A549 (cell line): ENCODE measurements around the gene WNT8B. TPM values are rescaled to one million over a fixed set of nuclear protein-coding genes. Genes with fewer than 3 reads are reported as not detected.

Experiments used
- ATAC-seq, 2 experiments: fragments of 200-7000 bp in 1 of 2; fragments of >200 bp in 1 of 2; cut with Nextera tagmentation in 1 of 2; cut with Tn5 transposase in 1 of 2; 3 replicates each; pipeline versions ENCODE4 v1.8.0 to v1.9.1; 2018 to 2020; ENCODE audit warnings: mild to moderate bottlenecking in 1 of 2, moderate library complexity in 1 of 2
- CTCF ChIA-PET: fragments of 300-600 bp; sonication (Branson Sonifier 250); formaldehyde crosslinking; extraction: SDS; loops from one replicate; lab custom pipeline; 2021; ENCODE audit warnings: antibody characterized with exemption, inconsistent platforms; lab: Yijun Ruan, JAX
- POLR2A ChIA-PET: fragments of 350-600 bp; formaldehyde crosslinking; extraction: SDS; loops from one replicate; lab custom pipeline; 2021; ENCODE audit warnings: antibody characterized with exemption, inconsistent platforms; lab: Yijun Ruan, JAX
- DNase-seq, 2 experiments: peaks; one replicate each; pipeline versions ENCODE4 v3.0.0 to v3.0.0-alpha.2; 2011 to 2016; ENCODE audit warnings: low read depth in 1 of 2, low spot score in 1 of 2
- FAIRE-seq: peaks from 2 replicates; lab custom pipeline; 2011; peaks lifted over from hg19 to GRCh38; lab: Jason Lieb, UNC
- H3K27ac ChIP-seq, 2 experiments: fragments of >200 bp; sonication (Bioruptor Twin); formaldehyde crosslinking; 3 replicates each; pipeline ENCODE4 v1.5.1; 2016 to 2017
- H3K4me1 ChIP-seq: fragments of >200 bp; sonication (Bioruptor Twin); formaldehyde crosslinking; 3 replicates; pipeline ENCODE4 v1.6.1; 2016
- H3K4me2 ChIP-seq: fragments of >200 bp; sonication (Bioruptor Twin); formaldehyde crosslinking; 3 replicates; pipeline ENCODE4 v1.6.1; 2016
- H3K4me3 ChIP-seq: fragments of >200 bp; sonication (Bioruptor Twin); formaldehyde crosslinking; 3 replicates; pipeline ENCODE4 v1.5.1; 2016
- H3K9me3 ChIP-seq: fragments of >200 bp; sonication (Bioruptor Twin); formaldehyde crosslinking; 3 replicates; pipeline ENCODE4 v1.6.1; 2016
- BCL3 ChIP-seq: fragments of >200 bp; sonication (Bioruptor Twin); formaldehyde crosslinking; IDR thresholded peaks from 3 replicates; pipeline ENCODE4 v1.6.1; 2016
- BHLHE40 ChIP-seq: IDR thresholded peaks from 2 replicates; pipeline ENCODE4 v1.6.1; 2012; ENCODE audit warnings: low read depth, low read length, inconsistent platforms
- CBX2 ChIP-seq: fragments of 200-600 bp; sonication (generic); IDR thresholded peaks from 2 replicates; pipeline ENCODE4 v1.6.1; 2016; ENCODE audit warnings: low read depth, mild to moderate bottlenecking, borderline replicate concordance
- CEBPB ChIP-seq, 2 experiments: fragments of >200 bp in 1 of 2; sonication (Bioruptor Twin) in 1 of 2; formaldehyde crosslinking in 1 of 2; IDR thresholded peaks; 2 replicates each; pipeline ENCODE4 v1.6.1; 2012 to 2016
- CHD2 ChIP-seq: fragments of 150-350 bp; IDR thresholded peaks from 2 replicates; pipeline ENCODE4 v1.6.1; 2014; ENCODE audit warnings: low read length; ENCODE audit not compliant: partially characterized antibody
- CHD4 ChIP-seq: fragments of 200-600 bp; sonication (generic); IDR thresholded peaks from 2 replicates; pipeline ENCODE4 v1.6.1; 2016; ENCODE audit warnings: antibody characterized with exemption, mild to moderate bottlenecking, borderline replicate concordance
- E2F6 ChIP-seq: IDR thresholded peaks from 2 replicates; pipeline ENCODE4 v1.6.1; 2012; ENCODE audit warnings: low read depth, borderline replicate concordance
- EHF ChIP-seq: fragments of 250-450 bp; sonication (Bioruptor Pico); IDR thresholded peaks from 2 replicates; pipeline ENCODE4 v1.5.0; 2020; ENCODE audit warnings: mild to moderate bottlenecking
- EHMT2 ChIP-seq: fragments of 200-600 bp; sonication (generic); IDR thresholded peaks from 2 replicates; pipeline ENCODE4 v1.6.1; 2016; ENCODE audit warnings: antibody characterized with exemption, low read depth, mild to moderate bottlenecking, moderate library complexity
- FOXS1 ChIP-seq: fragments of 250-450 bp; sonication (Bioruptor Pico); IDR thresholded peaks from 2 replicates; pipeline ENCODE4 v1.5.0; 2020; ENCODE audit warnings: mild to moderate bottlenecking, moderate library complexity
- HEYL ChIP-seq: fragments of 250-450 bp; sonication (Bioruptor Pico); IDR thresholded peaks from 2 replicates; pipeline ENCODE4 v1.8.0; 2021; ENCODE audit warnings: mild to moderate bottlenecking, moderate library complexity
- HOXA7 ChIP-seq: fragments of 250-450 bp; sonication (Bioruptor Pico); IDR thresholded peaks from 2 replicates; pipeline ENCODE4 v1.5.0; 2020; ENCODE audit warnings: mild to moderate bottlenecking, moderate library complexity
- HOXB13 ChIP-seq: fragments of 250-450 bp; sonication (Bioruptor Pico); IDR thresholded peaks from 2 replicates; pipeline ENCODE4 v1.5.0; 2020; ENCODE audit warnings: low read depth, mild to moderate bottlenecking, moderate library complexity
- KDM1A ChIP-seq: fragments of 200-600 bp; sonication (generic); IDR thresholded peaks from 2 replicates; pipeline ENCODE4 v1.6.1; 2016; ENCODE audit warnings: low read depth, mild to moderate bottlenecking
- NPAS2 ChIP-seq: fragments of 250-450 bp; sonication (Bioruptor Pico); IDR thresholded peaks from 2 replicates; pipeline ENCODE4 v1.8.0; 2022; ENCODE audit warnings: mild to moderate bottlenecking, moderate library complexity, borderline replicate concordance
- PBX3 ChIP-seq: IDR thresholded peaks from 2 replicates; pipeline ENCODE4 v1.6.1; 2012
- POLR2AphosphoS2 ChIP-seq: conservative IDR thresholded peaks from 2 replicates; pipeline ENCODE4 v1.6.1; 2012; ENCODE audit warnings: low read length, improper control_type of control experiment, inconsistent platforms
- REST ChIP-seq: fragments of 200-600 bp; sonication (generic); IDR thresholded peaks from 2 replicates; pipeline ENCODE4 v1.6.1; 2016; ENCODE audit warnings: antibody characterized with exemption, mild to moderate bottlenecking, moderate library complexity
- SMC3 ChIP-seq: fragments of >200 bp; sonication (Bioruptor Twin); formaldehyde crosslinking; IDR thresholded peaks from 3 replicates; pipeline ENCODE4 v1.6.1; 2018; ENCODE audit warnings: inconsistent platforms
- SREBF2 ChIP-seq: fragments of 450-650 bp; IDR thresholded peaks from 2 replicates; pipeline ENCODE4 v1.6.1; 2014; ENCODE audit warnings: mild to moderate bottlenecking, moderate library complexity
- ZFP36 ChIP-seq: fragments of 450-650 bp; IDR thresholded peaks from 2 replicates; pipeline ENCODE4 v1.6.1; 2014; ENCODE audit warnings: borderline replicate concordance; ENCODE audit not compliant: partially characterized antibody
- ZNF302 ChIP-seq: fragments of 250-450 bp; sonication (Bioruptor Pico); IDR thresholded peaks from 2 replicates; pipeline ENCODE4 v1.9.0; 2021; ENCODE audit warnings: inconsistent platforms, mild to moderate bottlenecking, moderate library complexity
- ZSCAN20 ChIP-seq: fragments of 250-450 bp; sonication (Bioruptor Pico); IDR thresholded peaks from 2 replicates; pipeline ENCODE4 v1.8.0; 2022; ENCODE audit warnings: mild to moderate bottlenecking, moderate library complexity
- WGBS: methylation state at CpG from one replicate; pipeline ENCODE4 v1.1.6; 2017; ENCODE audit errors: missing lambda C conversion rate; 5-methylcytosine and 5-hydroxymethylcytosine counted together
- polyA minus RNA-seq: library from RNA; depleted of rRNA, polyadenylated mRNA; stranded (reverse); fragments of >200 nt; gene quantifications from 2 replicates; pipeline ENCODE4 v1.2.3, GENCODE V29; 2011; rRNA and poly(A)+ RNA removed
- polyA plus RNA-seq, 4 experiments: library from polyadenylated mRNA; depleted of rRNA in 3 of 4; stranded (reverse); fragments of >200 nt; fragmentation: RNase III in 1 of 4; extraction: RNeasy Plus Mini Kit Qiagen cat#74134 plus additional on column Dnase treatment in 1 of 4; gene quantifications; 2 replicates in 3 of 4; 3 replicates in 1 of 4; pipeline ENCODE4 v1.2.3, GENCODE V29; 2011 to 2017

WNT8B gene
- polyA plus RNA-seq (2011; rRNA removed) = 0.05 and 0.08 TPM in 2 replicates
- polyA plus RNA-seq (2012; cell fraction: cytosol; rRNA removed) = 0.01 and 0.03 TPM in 2 replicates
- 0.04 TPM in 2 replicates for polyA plus RNA-seq (2012; cell fraction: nucleus; rRNA removed)
- 0.04 to 0.05 TPM in 2 of 3 replicates, not detected in the other for polyA plus RNA-seq (2017; fragmentation: RNase III; extraction: RNeasy Plus Mini Kit Qiagen cat#74134 plus additional on column Dnase treatment)
- polyA minus RNA-seq = not detected in 2 replicates

GRCh38 chr10:100462709-100463108, at the start of gene WNT8B:
WNT8B (plus strand) TSS chr10:100463009; CDS start chr10:100463169, 160 bp downstream.
- no peak within 1 kb of the TSS for H3K27ac ChIP-seq
- DNase-seq = no peak
- no peak within 1 kb of the TSS for H3K4me2 ChIP-seq
- FAIRE-seq = no peak
- H3K4me3 ChIP-seq = no peak within 1 kb of the TSS
- CTCF ChIA-PET = interaction anchor here (0.6 to 2.2 kb wide), 5 partner anchors 12 to 531 kb away, joined by 3 to 10 read pairs (median 4); partner anchors contain the start of gene HIF1AN
- no peak for ATAC-seq
- POLR2A ChIA-PET = no interaction called here
- H3K4me1 ChIP-seq = no peaks in the 10 kb centered on the region
- no peaks in the 10 kb centered on the region for H3K9me3 ChIP-seq
- 37% methylated on average over 4 of the region's 4 CpGs for WGBS
- no peak for TF ChIP-seq EHF (CRISPR knock-in tag)
- TF ChIP-seq BCL3 = no peak
- TF ChIP-seq PBX3 = no peak
- TF ChIP-seq CHD2 = no peak
- no peak for TF ChIP-seq CEBPB (IDR thresholded peaks at IDR 0.05)
- no peak for TF ChIP-seq CBX2
- no peak for TF ChIP-seq HOXA7 (CRISPR knock-in tag)
- no peak for TF ChIP-seq HOXB13 (CRISPR knock-in tag)
- no peak for TF ChIP-seq ZNF302 (CRISPR knock-in tag)
- TF ChIP-seq ZSCAN20 (CRISPR knock-in tag) = no peak
- no peak for TF ChIP-seq HEYL (CRISPR knock-in tag)

GRCh38 chr10:100413173-100413572, 49.6 kb upstream of the WNT8B start:
- POLR2A ChIA-PET = interaction anchor here (0.7 to 1.0 kb wide), 2 partner anchors 39 to 40 kb away, joined by 3 read pairs; no protein-coding TSS in a partner anchor
- FAIRE-seq = no peak
- CTCF ChIA-PET = interaction anchor here (0.9 to 2.5 kb wide), 7 partner anchors 19 to 106 kb away, joined by 3 to 14 read pairs (median 4); no protein-coding TSS in a partner anchor
- TF ChIP-seq CHD2 = no peak
- no peak for TF ChIP-seq EHF (CRISPR knock-in tag)
- no peak for TF ChIP-seq POLR2AphosphoS2
- TF ChIP-seq REST = no peak
- TF ChIP-seq NPAS2 (CRISPR knock-in tag) = no peak
- TF ChIP-seq KDM1A = no peak
- TF ChIP-seq SREBF2 = no peak
- TF ChIP-seq CHD4 = no peak
- TF ChIP-seq BHLHE40 = no peak
- no peak for TF ChIP-seq ZFP36
- TF ChIP-seq E2F6 = no peak
- TF ChIP-seq FOXS1 (CRISPR knock-in tag) = no peak
- no peak for TF ChIP-seq SMC3
- no peak for TF ChIP-seq EHMT2
- no peak overlapping the region for H3K4me3 ChIP-seq
- H3K4me1 ChIP-seq = no peaks in the 10 kb centered on the region
- H3K4me2 ChIP-seq = no peak overlapping the region
- H3K9me3 ChIP-seq = no peaks in the 10 kb centered on the region
- no peak; a peak in 1 of 6 replicates for ATAC-seq
- 59% methylated on average over 3 of the region's 3 CpGs for WGBS
- no peak for DNase-seq
- no peak overlapping the region for H3K27ac ChIP-seq
